ENCODE measurements around the gene RBM45. TPM values are rescaled to one million over a fixed set of nuclear protein-coding genes. Genes with fewer than 3 reads are reported as not detected.

Gene RBM45
- total and polyA plus RNA-seq, 4 donors: 8.8 to 19.6 (median 13.0) TPM

DNA sequence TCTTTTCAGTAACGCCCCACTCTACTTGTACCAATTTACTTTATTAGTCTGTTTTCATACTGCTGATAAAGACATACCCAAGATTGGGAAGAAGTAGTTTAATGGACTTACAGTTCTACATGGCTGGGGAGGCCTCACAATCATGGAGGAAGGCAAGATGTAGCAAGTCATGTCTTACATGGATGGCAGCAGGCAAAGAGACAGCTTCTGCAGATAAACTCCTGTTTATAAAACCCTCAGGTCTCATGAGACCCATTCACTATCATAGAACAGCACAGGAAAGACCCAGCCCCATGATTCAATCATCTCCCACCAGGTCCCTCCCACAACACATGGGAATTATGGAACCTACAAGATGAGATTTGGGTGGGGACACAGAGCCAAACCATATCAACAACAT lies 43.3 kb downstream of the RBM45 start:
- Histone ChIP-seq H3K27ac (ENCODE audit: low read depth in 1 of 2, low read length in 1 of 2) (no peak overlapping the region), H3K9me3 (ENCODE audit: control insufficient read depth in 4 of 4, insufficient read depth in 3 of 4, low read length in 3 of 4) (no peaks in the 10 kb centered on the region), H3K27me3 (ENCODE audit: control insufficient read depth in 3 of 3, insufficient read depth in 3 of 3, low read length in 2 of 3) (no peaks in the 10 kb centered on the region), H3K4me1 (ENCODE audit: control insufficient read depth in 5 of 5, insufficient read depth in 5 of 5, low read length in 5 of 5) (peaks cover 0 to 17% (median 0%) of the 10 kb centered on the region in 5 donors), H3K36me3 (ENCODE audit: control insufficient read depth in 4 of 4, insufficient read depth in 4 of 4, low read length in 4 of 4) (no peaks in the 10 kb centered on the region), H3K9ac (ENCODE audit: insufficient read depth in 1 of 2, low read length in 2 of 2) (no peak overlapping the region), H3K4me3 (no peak overlapping the region)
- 94 to 97% methylated on average over 1 of the region's 1 CpG for WGBS, 2 donors
- no peak for TF ChIP-seq CTCF (IDR thresholded peaks at IDR 0.05; ENCODE audit: control extremely low read depth, extremely low read depth)
- no peak for DNase-seq
- no peak for ATAC-seq (ENCODE audit: insufficient read depth, low FRiP score)

DNA sequence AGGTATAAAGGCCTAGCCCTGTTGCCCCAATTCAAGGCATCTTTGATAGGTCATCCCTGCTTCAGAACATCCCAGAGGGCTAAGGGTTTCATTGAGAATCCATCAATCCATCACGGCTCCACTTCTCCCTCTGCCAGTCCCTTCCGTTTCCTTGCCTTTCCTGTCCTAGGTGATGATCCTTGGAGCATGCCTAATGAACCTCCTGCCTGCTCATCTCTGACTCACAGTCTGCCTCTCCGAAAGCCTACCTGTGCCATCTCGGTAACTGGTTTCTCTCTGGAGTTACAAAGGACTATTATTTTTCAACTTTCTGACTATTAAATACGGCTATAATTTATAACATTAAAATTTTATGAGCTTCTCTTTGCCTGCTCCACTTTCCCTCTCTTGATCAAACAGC lies 45.3 kb downstream of the RBM45 start:
- Histone ChIP-seq H3K9ac (ENCODE audit: insufficient read depth in 1 of 2, low read length in 2 of 2) (no peak overlapping the region), H3K27ac (ENCODE audit: low read depth in 1 of 2, low read length in 1 of 2) (no peak overlapping the region), H3K4me3 (no peak overlapping the region), H3K36me3 (ENCODE audit: control insufficient read depth in 4 of 4, insufficient read depth in 4 of 4, low read length in 4 of 4) (no peaks in the 10 kb centered on the region), H3K27me3 (ENCODE audit: control insufficient read depth in 3 of 3, insufficient read depth in 3 of 3, low read length in 2 of 3) (no peaks in the 10 kb centered on the region), H3K9me3 (ENCODE audit: control insufficient read depth in 4 of 4, insufficient read depth in 3 of 4, low read length in 3 of 4) (no peaks in the 10 kb centered on the region), H3K4me1 (ENCODE audit: control insufficient read depth in 5 of 5, insufficient read depth in 5 of 5, low read length in 5 of 5) (peaks cover 0 to 13% (median 0%) of the 10 kb centered on the region in 5 donors)
- ATAC-seq (ENCODE audit: insufficient read depth, low FRiP score): no peak
- no peak for DNase-seq
- 92 to 93% methylated on average over 5 of the region's 5 CpGs for WGBS, 2 donors
- TF ChIP-seq CTCF (IDR thresholded peaks at IDR 0.05; ENCODE audit: control extremely low read depth, extremely low read depth): no peak

DNA sequence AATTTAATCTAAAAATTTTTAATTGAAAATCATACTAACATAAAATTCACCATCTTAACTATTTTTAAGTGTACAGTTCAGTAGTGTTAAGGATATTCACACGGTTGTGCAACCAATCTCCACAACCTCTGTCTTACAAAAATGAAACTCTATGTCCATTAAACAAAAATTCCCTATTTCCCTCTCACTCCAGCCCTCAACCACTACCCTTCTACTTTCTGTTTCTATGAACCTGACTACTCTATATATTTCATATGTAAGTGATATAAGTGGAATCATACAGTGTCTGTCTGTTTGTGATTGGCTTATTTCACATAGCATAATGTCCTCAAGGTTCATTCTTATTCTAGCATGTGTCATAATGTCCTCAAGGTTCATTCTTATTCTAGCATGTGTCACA lies 47.7 kb downstream of the RBM45 start:
- Histone ChIP-seq H3K9me3 (ENCODE audit: control insufficient read depth in 4 of 4, insufficient read depth in 3 of 4, low read length in 3 of 4) (no peaks in the 10 kb centered on the region), H3K36me3 (ENCODE audit: control insufficient read depth in 4 of 4, insufficient read depth in 4 of 4, low read length in 4 of 4) (no peaks in the 10 kb centered on the region), H3K27me3 (ENCODE audit: control insufficient read depth in 3 of 3, insufficient read depth in 3 of 3, low read length in 2 of 3) (no peaks in the 10 kb centered on the region), H3K4me3 (no peak overlapping the region), H3K9ac (ENCODE audit: insufficient read depth in 1 of 2, low read length in 2 of 2) (no peak overlapping the region), H3K27ac (ENCODE audit: low read depth in 1 of 2, low read length in 1 of 2) (no peak overlapping the region), H3K4me1 (ENCODE audit: control insufficient read depth in 5 of 5, insufficient read depth in 5 of 5, low read length in 5 of 5) (peaks cover 0 to 4% (median 0%) of the 10 kb centered on the region in 5 donors)
- TF ChIP-seq CTCF (IDR thresholded peaks at IDR 0.05; ENCODE audit: control extremely low read depth, extremely low read depth): no peak
- DNase-seq (no peak), ATAC-seq (ENCODE audit: insufficient read depth, low FRiP score) (no peak)
- 86 to 89% methylated on average over 1 of the region's 1 CpG for WGBS, 2 donors

GRCh38 chr2:178160601-178161000 lies 48.4 kb downstream of the RBM45 start:
- no peak for TF ChIP-seq CTCF (IDR thresholded peaks at IDR 0.05; ENCODE audit: control extremely low read depth, extremely low read depth)
- ATAC-seq (ENCODE audit: insufficient read depth, low FRiP score) (no peak), DNase-seq (no peak)
- no peak overlapping the region for H3K9ac ChIP-seq (ENCODE audit: insufficient read depth in 1 of 2, low read length in 2 of 2)
- no peaks in the 10 kb centered on the region for H3K36me3 ChIP-seq (ENCODE audit: control insufficient read depth in 4 of 4, insufficient read depth in 4 of 4, low read length in 4 of 4)
- no peak overlapping the region for H3K4me3 ChIP-seq
- H3K4me1 ChIP-seq (ENCODE audit: control insufficient read depth in 5 of 5, insufficient read depth in 5 of 5, low read length in 5 of 5): peaks cover 0 to 4% (median 0%) of the 10 kb centered on the region in 5 donors
- WGBS, 2 donors: 96 to 100% methylated on average over 1 of the region's 1 CpG
- H3K9me3 ChIP-seq (ENCODE audit: control insufficient read depth in 4 of 4, insufficient read depth in 3 of 4, low read length in 3 of 4): no peaks in the 10 kb centered on the region
- H3K27ac ChIP-seq (ENCODE audit: low read depth in 1 of 2, low read length in 1 of 2): no peak overlapping the region
- no peaks in the 10 kb centered on the region for H3K27me3 ChIP-seq (ENCODE audit: control insufficient read depth in 3 of 3, insufficient read depth in 3 of 3, low read length in 2 of 3)

All from lung (tissue), 12 donors.